OCI-LY7 (cell line): ENCODE data around the gene DUSP16. TPM values are rescaled to one million over a fixed set of nuclear protein-coding genes. Genes with fewer than 3 reads are reported as not detected.

Source experiments
- BruUV-seq: library from RNA; stranded (reverse); fragments of 400-500 nt; replicated peaks from 2 replicates; lab custom pipeline; 2021; lab: Mats Ljungman, UMichigan
- CTCF ChIA-PET: fragments of 300-600 bp; sonication (Branson Sonifier 250); formaldehyde crosslinking; loops from one replicate; lab custom pipeline; 2022; ENCODE audit warnings: antibody characterized with exemption; ENCODE audit not compliant: unreplicated experiment; lab: Charles Lee
- POLR2A ChIA-PET: fragments of 300-600 bp; sonication (Branson Sonifier 250); formaldehyde crosslinking; loops from one replicate; lab custom pipeline; 2022; ENCODE audit warnings: antibody characterized with exemption; lab: Charles Lee
- DNase-seq: peaks from one replicate; pipeline ENCODE4 v3.0.0-alpha.2; 2015; ENCODE audit warnings: low spot score
- H2AFZ ChIP-seq: fragments of 200-600 bp; sonication (generic), shearing (Covaris generic); 2 replicates; pipeline ENCODE4 v1.6.1; 2014; ENCODE audit warnings: mild to moderate bottlenecking, antibody characterized with exemption, low read length, moderate library complexity
- H3K27ac ChIP-seq: fragments of 200-600 bp; sonication (generic); 2 replicates; pipeline ENCODE4 v1.5.1; 2014; ENCODE audit warnings: mixed run types, low read depth, mild to moderate bottlenecking, moderate library complexity, low read length, inconsistent platforms; ENCODE audit not compliant: poor library complexity, severe bottlenecking
- H3K36me3 ChIP-seq: fragments of 200-600 bp; sonication (generic); 2 replicates; pipeline ENCODE4 v1.6.1; 2014; ENCODE audit warnings: mild to moderate bottlenecking, antibody characterized with exemption, low read length, moderate library complexity, mixed read lengths; ENCODE audit not compliant: insufficient read depth
- H3K4me1 ChIP-seq: fragments of 200-600 bp; sonication (generic); 2 replicates; pipeline ENCODE4 v1.5.1; 2014; ENCODE audit warnings: mild to moderate bottlenecking, low read length; ENCODE audit not compliant: insufficient read depth, poor library complexity, severe bottlenecking
- H3K4me2 ChIP-seq: fragments of 200-600 bp; sonication (generic); 2 replicates; pipeline ENCODE4 v1.6.1; 2014; ENCODE audit warnings: mild to moderate bottlenecking, low read length
- H3K4me3 ChIP-seq: fragments of 200-600 bp; sonication (generic); 2 replicates; pipeline ENCODE4 v1.5.1; 2014; ENCODE audit warnings: mild to moderate bottlenecking, low read depth, low read length; ENCODE audit not compliant: poor library complexity, severe bottlenecking
- H3K79me2 ChIP-seq: fragments of 200-600 bp; sonication (generic); 2 replicates; pipeline ENCODE4 v1.6.1; 2016; ENCODE audit warnings: low read depth, mild to moderate bottlenecking, low read length, moderate library complexity, mixed read lengths; ENCODE audit not compliant: insufficient read depth
- H3K9me2 ChIP-seq: fragments of 200-600 bp; sonication (generic); 2 replicates; pipeline ENCODE4 v1.6.1; 2016; ENCODE audit warnings: mild to moderate bottlenecking, low read length, mixed read lengths; ENCODE audit not compliant: insufficient read depth
- H3K9me3 ChIP-seq: fragments of 200-600 bp; sonication (generic); 2 replicates; pipeline ENCODE4 v1.6.1; 2014; ENCODE audit warnings: mild to moderate bottlenecking, mixed run types, low read length, mixed read lengths
- H4K20me1 ChIP-seq: fragments of 200-600 bp; sonication (generic); 2 replicates; pipeline ENCODE4 v1.6.1; 2014; ENCODE audit warnings: mild to moderate bottlenecking, antibody characterized with exemption, low read length, moderate library complexity, mixed read lengths; ENCODE audit not compliant: insufficient read depth
- CTCF ChIP-seq: fragments of 200-600 bp; sonication (generic); conservative IDR thresholded peaks from 2 replicates; pipeline ENCODE4 v1.5.1; 2014; ENCODE audit warnings: mild to moderate bottlenecking, antibody characterized with exemption, low read length, moderate library complexity, mixed read lengths
- EZH2phosphoT487 ChIP-seq: fragments of 200-600 bp; sonication (generic); IDR thresholded peaks from 2 replicates; pipeline ENCODE4 v1.6.1; 2018; ENCODE audit warnings: low read depth, borderline replicate concordance, mild to moderate bottlenecking, mixed run types, antibody characterized with exemption, low read length, moderate library complexity, mixed read lengths
- intact Hi-C: fragments of 100-400 bp; cut with micrococcal nuclease; formaldehyde crosslinking; loops from one replicate; pipeline ENCODE4 v1.10.0; 2022; ENCODE audit not compliant: unreplicated experiment
- total RNA-seq, 2 experiments: library from RNA; depleted of rRNA in 1 of 2; stranded (reverse); fragments of >200 nt in 1 of 2; shearing (Covaris generic) in 1 of 2; gene quantifications; 2 replicates each; pipeline ENCODE4 v1.2.3, GENCODE V29; 2014 to 2022

The DUSP16 gene
- total RNA-seq, 2 experiments from 2014 or later: 2.8 to 11.8 TPM

DNA sequence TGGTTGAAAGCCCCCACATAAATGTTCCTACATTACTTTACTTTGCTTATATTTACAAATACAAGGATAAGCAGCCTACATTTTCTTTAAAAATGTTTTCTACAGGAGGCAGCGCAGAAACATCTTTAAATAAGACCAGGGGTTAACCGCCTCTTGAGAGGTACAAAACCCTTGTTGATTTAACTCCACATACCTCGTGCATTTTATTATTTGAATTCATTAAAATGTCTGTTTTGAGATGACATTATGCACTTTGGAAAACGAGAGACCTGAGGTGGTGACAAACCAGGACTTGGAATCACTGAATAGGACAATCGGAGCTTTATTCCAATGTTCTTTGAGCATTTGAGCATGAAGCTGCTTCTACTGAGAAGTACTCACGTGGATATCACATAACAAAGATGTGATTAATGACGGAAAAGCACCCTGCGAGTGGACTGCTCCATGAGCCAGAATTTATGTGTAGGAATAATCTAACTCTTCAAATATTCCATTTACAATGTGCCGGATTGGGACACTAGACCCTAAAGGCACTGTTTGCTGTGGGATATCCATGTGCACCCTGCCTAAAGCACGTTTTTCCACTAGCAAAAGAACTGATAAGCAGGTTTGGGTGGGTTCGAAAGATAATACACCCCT, 746 bp upstream of the DUSP16 start:
- Histone ChIP-seq H3K27ac (peak overlapping the region; percentile 51), H3K4me2 (peak overlapping the region; percentile 82), H3K4me3 (peak overlapping the region; percentile 72), H3K9me3 (no peaks in the 10 kb centered on the region; the same call in 1 of the 2 replicates), H3K9me2 (no peaks in the 10 kb centered on the region), H4K20me1 (no peaks in the 10 kb centered on the region), H3K36me3 (no peaks in the 10 kb centered on the region), H3K79me2 (peaks cover 8% of the 10 kb centered on the region; the same call in 1 of the 2 replicates), H2AFZ (peak overlapping the region; percentile 94), H3K4me1 (peaks cover 26% of the 10 kb centered on the region)
- no TSS peak for BruUV-seq
- intact Hi-C loops: loop anchor here (5.0 kb wide), 3 partner anchors 139 to 206 kb away; partner anchors contain the start of genes BORCS5 and CDKN1B
- DNase-seq: no peak
- ChIA-PET CTCF (interaction anchor here (0.6 to 1.0 kb wide), 2 partner anchors 94 to 174 kb away, joined by 3 to 5 read pairs; no protein-coding TSS in a partner anchor), POLR2A (interaction anchor here (0.9 to 1.3 kb wide), 4 partner anchors 8 to 188 kb away, joined by 3 to 5 read pairs (median 4); no protein-coding TSS in a partner anchor)
- no peak for TF ChIP-seq EZH2phosphoT487
- TF ChIP-seq CTCF: no peak

DNA sequence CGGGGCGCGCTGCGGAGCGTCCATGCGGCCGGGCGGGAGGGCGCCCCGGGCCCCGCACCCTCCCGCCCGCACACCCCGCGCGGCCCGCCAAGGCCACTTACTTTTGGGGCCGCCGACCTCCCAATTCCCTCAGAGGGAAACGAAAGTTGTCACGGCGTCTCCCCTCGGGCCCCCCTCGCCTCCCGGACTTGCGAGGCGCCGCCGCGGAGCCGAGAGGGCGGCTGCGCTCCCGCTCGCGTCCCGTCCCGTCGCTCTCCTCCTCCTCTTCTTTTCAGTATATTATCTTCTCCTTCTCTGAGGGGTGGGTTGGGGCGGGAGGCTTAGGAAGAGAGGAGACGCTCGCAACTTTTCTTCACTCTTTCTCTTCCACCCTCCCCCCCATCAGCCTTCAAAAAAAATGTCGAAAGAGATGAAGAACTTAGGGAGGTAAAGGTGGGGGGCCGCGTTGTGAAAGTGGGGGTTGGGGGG, 613 bp downstream of the DUSP16 start:
- Histone ChIP-seq H2AFZ (peak overlapping the region; percentile 94; the same call in 1 of the 2 replicates), H3K36me3 (no peaks in the 10 kb centered on the region), H3K27ac (peak overlapping the region; percentile 51), H3K4me2 (peak overlapping the region; percentile 82), H3K9me2 (no peaks in the 10 kb centered on the region), H3K9me3 (no peaks in the 10 kb centered on the region; the same call in 1 of the 2 replicates), H3K79me2 (peaks cover 8% of the 10 kb centered on the region; the same call in 1 of the 2 replicates), H3K4me3 (peak overlapping the region; percentile 72), H3K4me1 (peaks cover 26% of the 10 kb centered on the region), H4K20me1 (no peaks in the 10 kb centered on the region)
- no TSS peak for BruUV-seq
- POLR2A ChIA-PET: interaction anchor here (0.8 kb wide), 1 partner anchor 139 kb away, joined by 3 read pairs; no protein-coding TSS in a partner anchor
- intact Hi-C loops: loop anchor here (5.0 kb wide), 3 partner anchors 140 to 205 kb away; partner anchors contain the start of genes BORCS5 and CDKN1B
- peak; percentile 46 for DNase-seq
- TF ChIP-seq CTCF (no peak), EZH2phosphoT487 (no peak)
- CTCF ChIA-PET: no interaction called here
